HS-27A (cell line): ENCODE results near the gene RIOX2.
"Not testable (repeated sequence)": the region's sequence is repeated elsewhere in the genome, so short reads cannot be mapped to it uniquely, and the experiment has no call there.

ENCODE experiments used
- DNase-seq: peaks from one replicate; pipeline ENCODE4 v3.0.0-alpha.2; 2012; ENCODE audit warnings: low read depth, missing footprints

The RIOX2 gene

GRCh38 chr3:97971679-97972567, at the start of gene RIOX2:
Gene RIOX2 (minus strand): TSS chr3:97972431. CDS start chr3:97967593, 4,838 bp downstream.
- DNase-seq, result peak; percentile 29

DNA sequence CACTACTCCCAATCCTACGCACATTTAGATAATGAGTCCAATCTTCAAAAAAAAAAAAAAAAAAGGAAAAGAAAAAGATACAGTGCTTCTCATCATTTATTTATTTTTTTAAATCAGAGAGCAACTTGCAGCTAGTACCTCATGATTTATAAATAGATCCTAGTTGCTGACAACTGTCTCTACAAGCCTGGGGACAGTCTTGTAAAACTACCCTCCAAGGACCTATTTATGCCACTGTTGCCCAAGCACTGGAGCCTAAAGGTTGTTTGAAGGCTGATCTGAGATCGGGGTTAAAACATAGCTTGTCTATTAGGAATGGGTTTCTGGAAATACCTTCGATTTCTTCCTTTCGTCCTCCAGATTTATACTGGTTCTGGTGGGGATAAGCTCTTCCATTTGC, 48.2 kb upstream of the RIOX2 start:
- no peak for DNase-seq

- DNase-seq, result no peak
These were observed 46.1 kb upstream of the RIOX2 start for GRCh38 chr3:98018301-98018700.

GRCh38 chr3:98014268-98014585, 42.0 kb upstream of the RIOX2 start:
- DNase-seq, result no peak

GRCh38 chr3:98013411-98014267, 41.4 kb upstream of the RIOX2 start:
- DNase-seq, result no peak

- no peak for DNase-seq
These were observed 40.7 kb upstream of the RIOX2 start for GRCh38 chr3:98012979-98013378.

GRCh38 chr3:98010883-98011449, 38.7 kb upstream of the RIOX2 start:
- DNase-seq, result not testable (repeated sequence)

- no peak for DNase-seq
These were observed 38.1 kb upstream of the RIOX2 start for GRCh38 chr3:98010194-98010882.

DNA sequence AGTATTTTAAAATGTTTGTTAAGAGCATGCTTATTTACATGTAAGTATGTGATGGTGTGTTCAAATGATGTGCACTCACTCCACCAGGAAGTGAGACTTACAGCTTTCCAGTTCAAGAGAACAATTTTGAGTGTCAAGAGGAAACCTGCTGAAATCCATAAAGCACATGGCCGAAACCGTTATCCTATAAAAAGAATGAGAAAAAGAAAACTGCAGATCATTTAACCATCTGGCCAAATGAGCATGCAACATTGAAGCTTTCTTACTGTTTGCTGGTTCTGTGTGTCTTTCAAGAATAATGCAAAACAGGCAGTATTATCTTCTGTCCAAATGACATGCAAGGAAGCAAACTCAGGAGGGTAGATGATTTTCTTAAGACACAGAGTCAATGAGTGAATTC, 36.6 kb upstream of the RIOX2 start:
- no peak for DNase-seq

GRCh38 chr3:98005438-98005837, 33.2 kb upstream of the RIOX2 start:
- no peak for DNase-seq

DNA sequence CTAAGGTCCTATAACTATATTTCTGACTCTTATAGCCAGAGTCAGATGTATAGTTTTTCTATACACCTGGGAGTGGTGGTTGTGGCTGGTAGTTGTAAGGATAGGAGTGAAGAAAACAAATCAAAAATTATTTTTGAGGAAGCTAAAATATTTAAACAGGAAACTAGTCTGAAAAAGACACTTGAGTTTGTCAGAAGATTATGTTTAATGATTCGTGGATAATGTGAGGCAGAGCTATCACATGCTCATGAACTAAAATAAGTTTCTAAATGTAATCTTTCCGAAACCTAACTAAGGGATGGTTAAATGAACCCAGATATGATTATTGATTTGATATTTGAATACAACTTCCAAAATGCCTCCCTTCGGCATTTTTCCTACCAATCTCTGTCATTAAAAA, 32.5 kb upstream of the RIOX2 start:
- DNase-seq, result no peak

GRCh38 chr3:98003306-98003969, 31.2 kb upstream of the RIOX2 start:
- no peak for DNase-seq

DNA sequence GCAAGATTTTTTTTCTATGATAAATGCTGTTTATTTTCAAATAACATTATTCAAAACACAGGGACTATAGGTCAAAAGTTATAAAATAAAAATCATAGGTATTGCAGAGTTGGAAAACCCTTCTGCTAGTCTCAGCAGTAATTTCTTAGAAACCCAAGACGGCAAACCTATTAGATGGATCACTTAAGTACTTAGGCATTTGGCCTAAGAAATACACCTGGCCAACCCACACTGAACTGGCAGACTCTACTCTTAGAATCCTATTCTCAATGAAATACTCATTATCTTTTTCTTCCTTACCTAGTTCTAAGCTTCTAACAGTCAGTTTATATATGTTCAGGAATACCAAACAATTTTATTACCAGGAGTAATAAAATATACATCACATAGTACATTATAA, 30.5 kb upstream of the RIOX2 start:
- no peak for DNase-seq

DNA sequence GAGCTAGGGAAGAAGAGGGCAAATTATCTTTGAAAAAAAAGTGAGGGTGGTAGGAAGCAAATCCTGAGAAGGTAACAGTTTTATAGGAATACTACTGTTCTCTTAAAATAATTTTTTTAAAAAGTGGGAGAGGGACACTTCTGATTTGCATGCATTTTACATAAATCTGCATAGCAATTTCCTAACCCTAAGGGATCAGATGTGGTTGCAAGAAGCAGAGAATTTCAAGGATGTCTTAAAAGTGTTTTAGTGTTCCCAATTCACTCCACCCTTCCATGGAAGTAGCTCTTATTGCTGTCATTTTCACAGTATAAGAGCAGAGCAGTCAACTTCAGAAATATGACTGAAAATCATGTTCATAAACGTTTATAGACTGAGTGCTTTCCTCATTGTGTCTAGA, 27.8 kb upstream of the RIOX2 start:
- DNase-seq, result no peak

DNA sequence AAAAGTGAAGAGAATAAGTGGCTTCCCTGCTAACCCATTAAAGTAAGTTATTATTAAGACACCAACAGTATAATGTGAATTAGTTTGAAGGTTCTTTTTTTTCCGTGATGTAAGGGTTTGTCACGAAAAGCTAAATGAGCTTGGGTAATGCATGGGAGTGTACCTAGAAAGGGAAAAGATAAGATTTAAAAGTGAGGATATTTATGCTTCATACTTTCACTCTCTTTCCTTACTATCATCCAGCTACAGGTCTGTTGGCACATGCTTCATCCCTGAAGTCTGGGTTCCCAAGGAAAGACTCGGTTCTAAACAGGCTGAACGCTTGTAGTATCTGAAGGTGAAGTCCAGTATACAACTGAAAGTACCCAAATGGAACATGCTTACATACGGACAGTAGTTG, 26.9 kb upstream of the RIOX2 start:
- no peak for DNase-seq

- no peak for DNase-seq
These were observed 24.8 kb upstream of the RIOX2 start for GRCh38 chr3:97996988-97997387.

DNA sequence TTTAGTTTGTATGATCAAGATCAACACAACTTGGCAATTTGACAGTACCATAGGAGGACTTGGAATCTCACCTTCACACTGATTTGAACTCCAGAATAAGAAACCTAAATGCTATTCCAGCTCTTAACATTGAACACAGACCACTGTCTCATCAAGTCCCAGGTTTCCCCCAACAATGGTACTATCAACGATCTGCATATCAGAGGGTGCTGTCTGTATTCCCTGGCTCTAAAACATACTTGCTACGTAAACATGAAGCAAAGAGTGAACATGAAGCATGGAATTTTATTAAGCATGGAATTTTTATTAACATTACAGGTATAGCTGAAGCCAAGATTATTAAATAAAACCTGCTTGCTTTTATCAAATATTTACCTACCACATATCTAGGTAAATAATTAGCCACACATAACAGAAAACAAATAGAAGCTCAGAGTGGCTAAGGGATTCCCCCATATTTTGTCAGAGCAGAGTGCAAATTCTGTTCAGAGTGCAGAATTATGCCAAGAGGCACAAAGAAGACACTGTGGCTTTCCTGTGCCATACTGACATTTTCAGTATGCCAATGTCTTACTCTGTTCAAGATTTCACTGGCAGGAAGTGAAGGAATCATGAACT, 22.2 kb upstream of the RIOX2 start:
- DNase-seq, result no peak

GRCh38 chr3:97993526-97993925, 21.3 kb upstream of the RIOX2 start:
- no peak for DNase-seq

DNA sequence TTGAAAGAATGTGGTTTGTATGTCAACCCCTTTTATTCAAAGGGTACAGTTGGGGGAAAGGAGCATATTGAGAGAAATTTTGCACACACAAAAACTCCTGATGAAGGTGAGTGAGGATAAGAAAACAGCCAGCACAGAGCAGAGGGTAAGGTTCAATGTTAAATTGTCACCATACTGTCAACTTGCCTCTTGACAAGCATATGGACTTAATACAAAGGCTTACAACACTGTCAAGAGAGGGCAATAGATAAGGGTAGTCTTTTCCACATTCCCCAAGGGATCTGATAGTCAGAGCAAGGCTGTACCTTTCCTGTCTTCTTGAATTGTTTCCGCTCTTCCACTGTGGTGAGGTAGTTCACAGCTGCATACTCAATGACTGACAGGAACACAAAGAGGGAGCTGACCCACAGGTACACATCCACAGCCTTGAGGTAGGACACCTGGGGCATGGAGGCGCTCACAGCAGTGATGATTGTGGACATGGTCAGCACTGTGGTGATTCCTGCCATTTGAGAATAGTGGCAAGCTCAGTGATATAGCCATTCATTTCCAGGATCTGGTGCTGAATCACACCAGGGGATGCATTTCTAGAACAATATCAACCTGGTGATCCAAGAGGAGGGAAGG, 20.4 kb upstream of the RIOX2 start:
- DNase-seq, result no peak

DNA sequence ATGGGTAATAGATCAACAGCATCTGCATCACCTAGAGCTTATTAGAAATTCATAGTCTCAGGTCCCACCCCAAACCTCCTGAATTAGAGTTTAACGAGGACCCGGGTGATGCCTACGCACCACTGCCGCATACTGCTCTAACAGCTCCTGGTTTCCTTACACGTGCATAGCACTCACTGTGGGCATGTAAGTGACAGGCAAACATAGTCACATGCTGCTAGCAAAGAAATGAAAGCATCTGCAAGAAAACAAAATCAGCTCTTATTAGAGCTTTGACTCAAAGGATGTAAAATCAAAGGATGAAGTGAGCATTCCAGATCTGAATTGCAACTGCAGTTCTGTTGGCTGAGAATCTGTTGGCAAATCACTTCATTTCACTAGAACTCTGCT, 19.1 kb upstream of the RIOX2 start:
- DNase-seq, result no peak
